H1 (cell line): ENCODE results near the gene LAIR1. TPM values are rescaled to one million over a fixed set of nuclear protein-coding genes. Genes with fewer than 3 reads are reported as not detected.

Experiments used
- CTCF ChIA-PET: fragments of 300-600 bp; sonication (Branson Sonifier 250); formaldehyde crosslinking; loops from one replicate; lab custom pipeline; 2021; ENCODE audit not compliant: partially characterized antibody; lab: Charles Lee
- POLR2A ChIA-PET: fragments of 300-600 bp; sonication (Branson Sonifier 250); formaldehyde crosslinking; loops from one replicate; lab custom pipeline; 2021; ENCODE audit warnings: inconsistent platforms; ENCODE audit not compliant: partially characterized antibody; lab: Charles Lee
- DNase-seq, 2 experiments: peaks; one replicate each; pipeline versions ENCODE4 v3.0.0 to v3.0.0-alpha.2; 2010 to 2022; ENCODE audit warnings: low spot score in 2 of 2, low read depth in 1 of 2, mixed read lengths in 1 of 2
- FAIRE-seq: peaks from 2 replicates; lab custom pipeline; 2011; peaks lifted over from hg19 to GRCh38; lab: Jason Lieb, UNC
- H2AFZ ChIP-seq: 2 replicates; pipeline ENCODE4 v1.8.1; 2012; ENCODE audit warnings: low read length, inconsistent platforms
- H2AK5ac ChIP-seq: 2 replicates; pipeline ENCODE4 v1.6.1; 2013; ENCODE audit warnings: low read depth, low read length
- H2BK120ac ChIP-seq: replicated peaks from 2 replicates; pipeline ENCODE3; 2013; ENCODE audit warnings: low read depth, low read length, inconsistent platforms
- H2BK12ac ChIP-seq: 2 replicates; pipeline ENCODE4 v1.6.1; 2013; ENCODE audit warnings: low read depth, low read length
- H2BK15ac ChIP-seq: 2 replicates; pipeline ENCODE4 v1.6.1; 2013; ENCODE audit warnings: low read length
- H2BK20ac ChIP-seq: 2 replicates; pipeline ENCODE4 v1.6.1; 2013; ENCODE audit warnings: low read length
- H2BK5ac ChIP-seq: 2 replicates; pipeline ENCODE4 v1.6.1; 2013; ENCODE audit warnings: low read depth, low read length
- H3K14ac ChIP-seq: 2 replicates; pipeline ENCODE4 v1.6.1; 2013; ENCODE audit warnings: inconsistent platforms; ENCODE audit not compliant: insufficient read length
- H3K18ac ChIP-seq: 2 replicates; pipeline ENCODE4 v1.6.1; 2013; ENCODE audit warnings: low read length; ENCODE audit errors: extremely low read depth
- H3K23ac ChIP-seq: 2 replicates; pipeline ENCODE4 v1.6.1; 2013; ENCODE audit warnings: inconsistent platforms; ENCODE audit not compliant: insufficient read length
- H3K23me2 ChIP-seq: 2 replicates; pipeline ENCODE4 v1.6.1; 2013; ENCODE audit warnings: low read depth, low read length
- H3K27ac ChIP-seq: 2 replicates; pipeline ENCODE4 v1.6.1; 2011; ENCODE audit warnings: low read depth, low read length, inconsistent platforms
- H3K27me3 ChIP-seq, 4 experiments: replicated peaks in 1 of 4; 1 replicate in 1 of 4; 2 replicates in 3 of 4; pipeline versions ENCODE4 v1.6.1 to v1.8.1; 2011 to 2013; ENCODE audit warnings: low read length in 3 of 4, mild to moderate bottlenecking in 3 of 4, inconsistent platforms in 2 of 4, mixed read lengths in 2 of 4, moderate library complexity in 1 of 4; ENCODE audit not compliant: control insufficient read depth in 3 of 4, insufficient read depth in 3 of 4; ENCODE audit errors: extremely low read depth in 1 of 4
- H3K36me3 ChIP-seq, 4 experiments: 2 replicates each; pipeline versions ENCODE4 v1.6.1 to v1.8.1; 2011 to 2013; ENCODE audit warnings: mild to moderate bottlenecking in 4 of 4, low read length in 3 of 4, moderate library complexity in 2 of 4, control low read depth in 1 of 4, inconsistent platforms in 1 of 4; ENCODE audit not compliant: insufficient read depth in 4 of 4, control insufficient read depth in 2 of 4
- H3K4ac ChIP-seq: replicated peaks from 2 replicates; pipeline ENCODE3; 2013; ENCODE audit warnings: low read length, low read depth, mixed read lengths, inconsistent platforms; ENCODE audit not compliant: insufficient read length
- H3K4me1 ChIP-seq, 4 experiments: replicated peaks in 1 of 4; 1 replicate in 1 of 4; 2 replicates in 3 of 4; pipeline versions ENCODE4 v1.6.1 to v1.8.1; 2011 to 2013; ENCODE audit warnings: low read length in 3 of 4, inconsistent platforms in 2 of 4, mixed read lengths in 1 of 4; ENCODE audit not compliant: insufficient read depth in 4 of 4, control insufficient read depth in 3 of 4
- H3K4me2 ChIP-seq, 2 experiments: 2 replicates each; pipeline versions ENCODE4 v1.6.1 to v1.8.1; 2011 to 2013; ENCODE audit warnings: low read depth in 2 of 2, low read length in 2 of 2, control low read depth in 1 of 2, inconsistent platforms in 1 of 2, mild to moderate bottlenecking in 1 of 2; ENCODE audit not compliant: insufficient read depth in 1 of 2
- H3K4me3 ChIP-seq, 4 experiments: fragments of 200-600, 300-600 bp in 1 of 4; sonication (generic), shearing (Covaris generic), sonication (Bioruptor Twin) in 1 of 4; 2 replicates each; pipeline versions ENCODE4 v1.5.1 to v1.8.1; 2011 to 2016; ENCODE audit warnings: low read length in 4 of 4, low read depth in 3 of 4, control low read depth in 2 of 4, inconsistent platforms in 2 of 4, mild to moderate bottlenecking in 2 of 4, mixed read lengths in 1 of 4, moderate library complexity in 1 of 4; ENCODE audit not compliant: insufficient read depth in 2 of 4; ENCODE audit errors: extremely low read depth in 1 of 4
- H3K56ac ChIP-seq: replicated peaks from 2 replicates; pipeline ENCODE3; 2013; ENCODE audit warnings: low read depth, mild to moderate bottlenecking, mixed read lengths, low read length, inconsistent platforms; ENCODE audit not compliant: insufficient read length
- H3K79me1 ChIP-seq: 2 replicates; pipeline ENCODE4 v1.6.1; 2013; ENCODE audit warnings: low read depth, low read length, control low read depth
- H3K79me2 ChIP-seq, 2 experiments: 2 replicates each; pipeline versions ENCODE4 v1.6.1 to v1.8.1; 2012 to 2013; ENCODE audit warnings: low read length in 2 of 2, mild to moderate bottlenecking in 2 of 2, inconsistent platforms in 1 of 2; ENCODE audit not compliant: insufficient read depth in 2 of 2, control insufficient read depth in 1 of 2
- H3K9ac ChIP-seq, 4 experiments: replicated peaks in 1 of 4; 1 replicate in 1 of 4; 2 replicates in 3 of 4; pipeline versions ENCODE4 v1.6.1 to v1.8.1; 2011 to 2013; ENCODE audit warnings: low read depth in 3 of 4, low read length in 3 of 4, control low read depth in 2 of 4, mild to moderate bottlenecking in 2 of 4, moderate library complexity in 2 of 4, inconsistent platforms in 1 of 4; ENCODE audit errors: extremely low read depth in 1 of 4
- H3K9me3 ChIP-seq, 2 experiments: 2 replicates each; pipeline versions ENCODE4 v1.6.1 to v1.8.1; 2012 to 2013; ENCODE audit warnings: mild to moderate bottlenecking in 2 of 2, moderate library complexity in 2 of 2, control low read depth in 1 of 2, inconsistent platforms in 1 of 2, low read depth in 1 of 2, low read length in 1 of 2, mixed read lengths in 1 of 2; ENCODE audit not compliant: insufficient read depth in 2 of 2
- H4K20me1 ChIP-seq, 2 experiments: replicated peaks in 1 of 2; 2 replicates each; pipeline versions ENCODE3 to v1.8.1; 2011 to 2013; ENCODE audit warnings: inconsistent platforms in 2 of 2, low read length in 2 of 2, mild to moderate bottlenecking in 1 of 2; ENCODE audit not compliant: insufficient read depth in 2 of 2, control insufficient read depth in 1 of 2
- H4K5ac ChIP-seq: 2 replicates; pipeline ENCODE4 v1.6.1; 2013; ENCODE audit warnings: low read length, low read depth, mixed read lengths, inconsistent platforms; ENCODE audit not compliant: insufficient read length
- H4K8ac ChIP-seq: 2 replicates; pipeline ENCODE4 v1.8.0; 2013; ENCODE audit warnings: mild to moderate bottlenecking, moderate library complexity, low read length, inconsistent platforms; ENCODE audit not compliant: insufficient read depth; ENCODE audit errors: extremely low read depth
- H4K91ac ChIP-seq: replicated peaks from 2 replicates; pipeline ENCODE3; 2013; ENCODE audit warnings: low read length, mixed read lengths, inconsistent platforms; ENCODE audit not compliant: insufficient read length
- BACH1 ChIP-seq: IDR thresholded peaks from 2 replicates; pipeline ENCODE4 v1.6.1; 2012; ENCODE audit warnings: low read length, improper control_type of control experiment
- CEBPB ChIP-seq: IDR thresholded peaks from 2 replicates; pipeline ENCODE4 v1.6.1; 2012; ENCODE audit warnings: low read depth, low read length
- CREB1 ChIP-seq: IDR thresholded peaks from 2 replicates; pipeline ENCODE4 v1.6.1; 2012; ENCODE audit warnings: inconsistent platforms
- FOSL1 ChIP-seq: IDR thresholded peaks from 2 replicates; pipeline ENCODE4 v1.6.1; 2011; ENCODE audit warnings: mild to moderate bottlenecking, low read depth, low read length, moderate library complexity; ENCODE audit not compliant: insufficient read depth
- HDAC2 ChIP-seq, 2 experiments: fragments of 300-600 bp in 1 of 2; sonication (generic) in 1 of 2; IDR thresholded peaks; 2 replicates each; pipeline ENCODE4 v1.6.1; 2011 to 2012; ENCODE audit warnings: low read depth in 2 of 2, low read length in 2 of 2, mild to moderate bottlenecking in 2 of 2, moderate library complexity in 2 of 2, borderline replicate concordance in 1 of 2, inconsistent platforms in 1 of 2
- JUN ChIP-seq: IDR thresholded peaks from 2 replicates; pipeline ENCODE4 v1.6.1; 2011; ENCODE audit warnings: low read depth, mild to moderate bottlenecking, improper control_type of control experiment, low read length
- NANOG ChIP-seq: IDR thresholded peaks from 2 replicates; pipeline ENCODE4 v1.6.1; 2011; ENCODE audit warnings: low read length, low read depth, mild to moderate bottlenecking, inconsistent platforms; ENCODE audit not compliant: insufficient read depth, poor library complexity, severe bottlenecking
- POLR2A ChIP-seq, 2 experiments: IDR thresholded peaks; 1 replicate in 1 of 2; 2 replicates in 1 of 2; pipeline ENCODE4 v1.6.1; 2011; ENCODE audit warnings: low read depth in 2 of 2, low read length in 2 of 2, mild to moderate bottlenecking in 2 of 2; ENCODE audit errors: control extremely low read depth in 1 of 2
- RFX5 ChIP-seq: IDR thresholded peaks from 2 replicates; pipeline ENCODE4 v1.6.1; 2011; ENCODE audit warnings: low read depth, low read length, improper control_type of control experiment, borderline replicate concordance
- TAF7 ChIP-seq: optimal IDR thresholded peaks from 2 replicates; pipeline ENCODE3; 2011; ENCODE audit warnings: low read depth, mild to moderate bottlenecking, inconsistent platforms, low read length, moderate library complexity, borderline replicate concordance
- YY1 ChIP-seq: IDR thresholded peaks from 2 replicates; pipeline ENCODE4 v1.6.1; 2011; ENCODE audit warnings: low read depth, mild to moderate bottlenecking, low read length
- WGBS, 2 experiments: shearing (Covaris generic) in 1 of 2; methylation state at CpG; one replicate each; pipeline versions ENCODE4 v1.1.6 to v1.1.7; 2013 to 2015; ENCODE audit warnings: low lambda C conversion rate in 2 of 2, mixed read lengths in 2 of 2, inconsistent platforms in 1 of 2, low coverage in 1 of 2, missing lambda C conversion rate in 1 of 2; ENCODE audit not compliant: insufficient replicate concordance in 2 of 2, insufficient coverage in 1 of 2, insufficient read length in 1 of 2; ENCODE audit errors: extremely low coverage in 1 of 2, missing lambda C conversion rate in 1 of 2; 5-methylcytosine and 5-hydroxymethylcytosine counted together
- polyA plus RNA-seq, 7 experiments: library from polyadenylated mRNA; depleted of rRNA in 3 of 7; stranded (reverse) in 5 of 7; unstranded in 2 of 7; fragments of >200 nt in 5 of 7; fragments of 200-250 nt in 2 of 7; gene quantifications; 1 replicate in 5 of 7; 2 replicates in 1 of 7; 4 replicates in 1 of 7; pipeline versions ENCODE4 v1.2.1 to v1.2.3, GENCODE V29; 2011 to 2013; ENCODE audit warnings: missing spikeins in 2 of 7, mixed read lengths in 2 of 7
- total RNA-seq: library from RNA; stranded (reverse); fragmentation: NEBNext Ultra II Directional; extraction: Animal tissue kit (Norgen Biotek cat#: 25700); gene quantifications from 2 replicates; pipeline ENCODE4 v1.2.1, GENCODE V29; 2021
- TF ChIP-seq, protein P1 (sequence below): IDR thresholded peaks from 2 replicates; pipeline ENCODE4 v1.6.1; 2012; ENCODE audit warnings: inconsistent platforms

LAIR1 gene
- total and polyA plus RNA-seq, 2 of the 8 experiments (the other 6 are each of a cell fraction or from before 2014, with no cell fraction given) = 0.18 TPM; not detected in 1

DNA sequence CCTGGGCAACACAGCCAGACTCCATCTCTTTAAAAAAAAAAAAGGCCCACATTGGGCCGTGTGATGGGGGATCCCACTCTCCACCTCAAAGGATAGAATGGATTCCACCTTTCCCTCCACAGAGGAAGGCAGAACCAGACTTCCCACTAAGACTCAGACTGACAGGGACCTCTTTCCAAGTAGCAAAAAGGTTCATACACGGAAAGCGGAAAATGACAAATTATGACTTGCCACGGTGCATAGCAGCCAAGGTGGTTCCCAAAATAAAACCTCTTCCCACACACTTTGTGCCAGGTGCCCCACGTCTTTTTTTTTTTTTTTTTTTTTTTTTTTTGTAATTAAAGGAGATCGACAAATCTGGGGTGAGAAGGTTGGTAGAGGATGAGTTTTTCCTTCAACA, 36.2 kb upstream of the LAIR1 start:
- ChIA-PET POLR2A (interaction anchor here (1.6 kb wide), 1 partner anchor 10 kb away, joined by 5 read pairs; no protein-coding TSS in a partner anchor), CTCF (interaction anchor here (0.9 to 1.2 kb wide), 2 partner anchors 10 to 15 kb away, joined by 3 to 4 read pairs; partner anchors contain the start of gene TTYH1)
- Histone ChIP-seq H3K4me3 (no peak overlapping the region), H3K56ac (no peak overlapping the region), H3K18ac (no peak overlapping the region), H3K14ac (no peak overlapping the region), H2BK15ac (no peak overlapping the region), H2AFZ (no peak overlapping the region), H3K9me3 (no peaks in the 10 kb centered on the region), H3K9ac (no peak overlapping the region), H3K36me3 (no peaks in the 10 kb centered on the region), H3K4me1 (no peaks in the 10 kb centered on the region; a peak in 2 of 7 replicates), H4K20me1 (no peaks in the 10 kb centered on the region), H3K27me3 (no peaks in the 10 kb centered on the region), H3K27ac (no peak overlapping the region), H4K5ac (no peak overlapping the region), H2BK12ac (no peak overlapping the region), H3K79me1 (no peaks in the 10 kb centered on the region), H2AK5ac (no peak overlapping the region), H3K4me2 (no peak overlapping the region), H2BK20ac (no peak overlapping the region), H2BK120ac (no peak overlapping the region), H2BK5ac (no peak overlapping the region), H3K23me2 (no peaks in the 10 kb centered on the region), H4K91ac (no peak overlapping the region), H3K4ac (no peak overlapping the region), H4K8ac (no peak overlapping the region), H3K23ac (no peak overlapping the region), H3K79me2 (no peaks in the 10 kb centered on the region)
- no peak for DNase-seq
- WGBS, 2 experiments = 70% methylated on average over 6 of the region's 6 CpGs; no CpG with 5 or more reads in 1 of the 2 experiments
- no peak for TF ChIP-seq JUN
- TF ChIP-seq FOSL1 = no peak
- no peak for TF ChIP-seq TAF7
- TF ChIP-seq YY1 = no peak
- TF ChIP-seq POLR2A (IDR thresholded peaks at IDR 0.05; ENCODE audit: control extremely low read depth in 1 of 2, low read depth in 2 of 2, low read length in 2 of 2) = no peak
- TF ChIP-seq CEBPB = no peak
- TF ChIP-seq BACH1 = no peak
- no peak for TF ChIP-seq CREB1
- no peak for TF ChIP-seq NANOG
- no peak for TF ChIP-seq RFX5
- no peak for TF ChIP-seq HDAC2 (IDR thresholded peaks at IDR 0.05; ENCODE audit: borderline replicate concordance in 1 of 2, low read depth in 2 of 2, low read length in 2 of 2)
- TF ChIP-seq, protein P1, sequence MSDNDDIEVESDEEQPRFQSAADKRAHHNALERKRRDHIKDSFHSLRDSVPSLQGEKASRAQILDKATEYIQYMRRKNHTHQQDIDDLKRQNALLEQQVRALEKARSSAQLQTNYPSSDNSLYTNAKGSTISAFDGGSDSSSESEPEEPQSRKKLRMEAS = no peak
- FAIRE-seq = no peak
